ENCODE results near the gene FYB1.

Gene FYB1

GRCh38 chr5:39115644-39116343 is 103.6 kb downstream of the FYB1 start:
- no peak for DNase-seq

GRCh38 chr5:39114155-39114554 is 105.2 kb downstream of the FYB1 start:
- no peak for DNase-seq

DNA sequence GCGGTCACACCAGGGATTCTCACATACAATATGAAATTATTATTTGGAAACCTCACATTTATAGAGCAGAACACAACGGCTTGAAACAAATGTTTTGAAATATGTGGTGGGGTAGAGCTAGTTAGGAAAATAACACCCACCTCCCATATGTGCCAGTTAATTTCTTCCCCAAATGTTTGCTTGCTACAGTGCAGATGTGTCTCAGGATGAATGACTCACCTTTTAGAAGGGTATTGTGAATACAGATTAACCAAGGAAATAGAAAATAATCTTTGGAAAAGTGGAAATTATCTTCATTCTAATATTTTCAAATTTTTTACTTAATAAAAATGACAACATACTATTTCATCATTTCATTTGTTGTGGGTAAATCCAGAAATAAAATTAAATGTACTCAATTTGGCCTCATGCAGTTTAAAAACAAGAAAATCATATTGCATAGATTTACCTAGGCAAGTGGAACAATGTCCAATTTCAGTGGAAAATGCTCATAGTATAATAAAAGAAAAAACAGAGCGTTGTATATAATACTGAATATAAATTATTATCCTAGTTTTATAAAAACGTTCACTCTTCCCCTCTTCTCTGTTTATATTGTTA is 105.9 kb downstream of the FYB1 start:
- no peak for DNase-seq

DNA sequence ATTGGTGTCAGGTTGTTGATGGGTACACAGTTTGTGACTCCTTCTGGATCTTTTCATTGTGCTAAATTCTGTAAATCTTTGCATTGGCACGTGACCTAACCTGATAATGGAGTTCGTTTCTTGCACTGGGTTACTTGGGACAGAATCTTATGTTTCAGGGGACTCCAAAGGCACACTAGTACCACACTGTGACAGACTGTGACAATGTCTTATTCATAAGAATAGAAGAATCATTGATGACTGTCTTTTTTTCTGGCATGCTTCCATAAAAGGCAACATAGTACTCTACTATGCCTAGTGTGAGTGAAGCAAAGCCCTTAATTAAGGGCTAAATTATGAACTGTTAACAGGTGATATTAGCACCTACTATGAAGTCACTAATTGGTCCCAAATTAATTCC is 109.8 kb downstream of the FYB1 start:
- DNase-seq, result no peak

- DNase-seq, result no peak
Measured at GRCh38 chr5:39108987-39109386, 110.4 kb downstream of the FYB1 start.

- DNase-seq, result no peak
Measured at GRCh38 chr5:39107350-39107749, 112.0 kb downstream of the FYB1 start.

GRCh38 chr5:39106322-39106721 is 113.0 kb downstream of the FYB1 start:
- DNase-seq, result no peak

DNA sequence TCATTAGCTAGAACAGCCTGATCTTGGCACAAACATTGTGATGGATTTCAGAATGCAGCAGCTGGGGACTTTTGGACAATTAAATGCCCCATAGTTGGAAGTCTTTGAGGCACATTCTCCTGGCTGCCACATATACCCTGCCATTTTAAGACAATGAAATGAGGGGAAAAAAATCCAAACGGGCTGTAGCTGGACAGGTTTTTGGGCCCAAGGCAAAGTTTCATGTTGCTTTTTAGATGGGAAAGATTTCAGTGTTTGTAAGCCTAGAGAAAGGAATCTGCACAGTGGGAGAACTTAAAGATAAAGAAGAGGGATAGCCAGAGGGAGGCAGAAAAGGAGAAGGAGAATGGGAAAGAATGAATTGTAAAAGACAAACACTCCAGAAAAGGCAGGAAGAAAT is 115.1 kb downstream of the FYB1 start:
- no peak for DNase-seq

DNA sequence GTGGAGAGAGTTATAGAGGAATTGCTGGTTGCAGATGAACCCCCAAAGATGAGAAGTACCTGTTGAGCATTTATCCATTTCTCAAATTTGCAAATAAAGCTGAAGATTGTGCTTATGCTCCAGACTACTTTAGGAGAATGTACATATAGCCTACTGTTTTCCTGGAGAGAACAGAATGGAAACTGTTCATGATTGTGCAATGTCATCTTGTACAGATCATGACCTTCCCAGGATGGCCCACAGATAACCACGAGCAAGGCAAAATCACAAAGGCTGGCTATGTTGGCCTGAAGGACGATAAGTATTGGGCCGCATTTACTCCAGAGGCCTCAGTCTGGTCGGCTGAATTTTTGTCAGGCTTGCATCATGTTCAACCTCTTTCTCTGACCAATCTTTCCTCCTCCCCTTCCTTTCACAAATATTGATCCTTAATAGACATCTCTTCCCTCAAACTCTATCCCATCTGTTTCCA is 116.6 kb downstream of the FYB1 start:
- DNase-seq, result no peak

DNA sequence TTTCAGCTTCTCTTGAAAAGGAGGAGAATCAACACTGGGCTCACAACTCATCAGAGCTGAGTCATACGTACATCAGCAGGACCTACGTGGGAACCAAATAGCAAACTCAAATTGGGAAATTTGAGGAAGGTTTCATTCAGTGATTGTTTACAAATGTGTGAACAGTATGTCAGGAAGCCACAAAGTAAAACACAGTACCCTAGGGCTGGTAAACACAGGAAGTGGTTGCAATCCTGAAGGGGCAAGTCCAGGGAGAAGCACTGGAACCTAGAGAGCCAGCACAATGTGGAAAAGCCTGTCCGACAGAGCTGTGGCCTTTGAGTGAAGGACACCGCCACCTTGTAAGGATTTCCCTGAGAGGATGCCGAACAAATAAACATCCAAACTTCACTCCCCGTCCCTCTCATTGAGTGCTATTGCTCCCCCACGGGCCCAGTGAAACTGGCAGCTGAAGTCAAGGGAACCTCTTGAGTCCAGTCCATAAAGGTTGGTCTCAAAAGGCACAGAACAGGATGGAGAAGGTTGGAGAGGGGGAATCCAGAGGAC is 118.4 kb downstream of the FYB1 start:
- DNase-seq, result peak; percentile 30

- no peak for DNase-seq
Measured at GRCh38 chr5:39100301-39100850, 119.0 kb downstream of the FYB1 start.

GRCh38 chr5:39099831-39100230 is 119.5 kb downstream of the FYB1 start:
- no peak for DNase-seq

DNA sequence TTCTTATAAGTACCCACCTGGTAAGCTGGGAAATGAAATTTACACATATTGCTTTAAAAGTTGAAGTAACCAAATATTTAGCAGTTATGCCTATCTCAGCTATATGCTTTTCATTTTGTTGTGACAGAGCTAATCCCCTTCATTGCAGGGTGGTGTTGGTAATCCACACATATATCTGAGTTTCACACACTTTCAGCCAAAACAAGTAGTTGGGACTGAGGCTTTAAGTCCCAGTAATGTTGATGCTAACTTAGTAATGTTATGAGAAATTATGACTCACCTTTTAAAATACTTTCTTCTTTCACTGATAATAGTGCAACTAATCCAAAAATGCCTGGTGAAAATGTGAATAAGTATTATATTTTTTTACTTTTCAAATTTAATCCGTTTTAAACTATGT is 126.0 kb downstream of the FYB1 start:
- DNase-seq, result no peak

DNA sequence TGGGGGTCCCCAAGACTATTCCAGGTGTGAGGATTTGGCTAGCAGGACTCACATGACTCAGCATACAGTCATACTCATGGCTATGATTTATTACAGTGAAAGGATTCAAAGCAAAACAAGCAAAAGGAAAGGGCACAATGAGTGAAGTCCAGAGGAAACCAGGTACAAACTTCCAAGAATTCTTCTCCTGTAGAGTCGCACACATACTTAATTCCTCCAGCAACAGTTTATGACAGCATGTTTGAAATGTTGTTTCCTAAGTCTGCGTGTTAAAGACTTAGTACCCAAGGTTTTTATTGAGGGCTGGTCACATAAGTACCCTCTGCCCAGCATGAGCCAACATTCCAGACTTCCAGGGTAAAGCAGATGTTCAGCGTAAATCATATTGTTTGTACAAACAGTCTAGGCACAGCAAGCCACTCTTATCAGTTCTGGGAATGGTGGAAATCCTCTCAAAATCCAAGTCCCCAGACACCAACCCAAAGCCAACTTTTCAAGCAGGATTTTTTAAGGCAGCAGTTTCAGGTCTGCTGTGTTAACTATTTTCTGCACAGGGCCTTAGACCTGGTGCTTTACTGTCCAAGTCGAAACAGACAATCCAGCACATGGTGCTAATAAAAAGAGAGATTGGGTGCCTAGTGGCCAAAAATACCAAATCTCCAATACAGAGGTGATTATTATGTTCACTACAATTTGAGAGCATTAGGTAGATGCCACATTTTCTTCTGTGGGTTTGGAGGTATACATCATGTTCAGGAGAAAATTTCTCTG is 126.6 kb downstream of the FYB1 start:
- peak; percentile 7 for DNase-seq

DNA sequence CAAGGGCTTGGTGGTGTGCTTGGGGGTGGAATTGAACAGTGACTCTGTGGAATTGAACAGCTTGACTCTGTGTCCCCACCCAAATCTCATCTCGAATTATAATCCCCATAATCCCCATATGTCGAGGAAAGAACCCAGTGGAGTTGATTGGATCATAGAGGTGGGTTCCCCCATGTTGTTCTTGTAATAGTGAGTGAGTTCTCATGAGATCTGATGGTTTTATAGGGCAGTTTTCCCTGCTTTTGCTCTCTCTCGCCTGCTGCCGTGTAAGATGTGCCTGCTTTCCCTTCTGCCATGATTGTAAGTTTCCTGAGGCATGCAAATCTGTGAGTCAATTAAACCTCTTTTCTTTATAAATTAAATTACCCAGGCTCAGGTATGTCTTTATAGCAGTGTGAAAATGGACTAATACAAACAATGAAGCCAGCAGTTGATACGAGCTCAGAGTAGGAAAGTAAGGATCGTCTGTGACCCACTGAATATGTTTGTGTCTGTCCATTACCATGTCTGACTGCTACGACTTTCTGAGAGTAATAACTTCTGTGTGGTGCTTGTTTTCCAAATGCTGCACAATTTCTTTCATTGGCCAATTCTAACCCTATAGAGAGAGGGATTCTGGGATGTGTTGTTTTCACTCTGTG is 127.3 kb downstream of the FYB1 start:
- DNase-seq, result no peak

DNA sequence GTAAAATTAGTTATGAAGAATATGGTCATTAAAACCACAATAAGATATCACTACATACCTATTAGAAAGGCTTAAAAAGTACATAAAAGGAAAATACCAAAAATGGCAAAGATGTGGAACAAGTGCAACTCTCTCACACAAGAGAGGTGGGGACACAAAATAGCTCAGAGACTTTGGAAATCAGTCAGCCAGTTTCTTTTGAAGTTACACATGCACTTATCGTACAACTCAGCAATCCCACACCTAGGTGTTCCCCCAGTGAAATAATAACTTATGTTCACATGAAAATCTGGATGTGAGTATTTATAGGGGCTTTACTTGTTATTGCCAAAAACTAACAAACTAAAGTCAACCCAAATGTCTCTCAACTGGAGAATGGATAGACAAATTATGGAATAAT is 135.4 kb downstream of the FYB1 start:
- no peak for DNase-seq

- no peak for DNase-seq
Measured at GRCh38 chr5:39082995-39083394, 136.4 kb downstream of the FYB1 start.

DNA sequence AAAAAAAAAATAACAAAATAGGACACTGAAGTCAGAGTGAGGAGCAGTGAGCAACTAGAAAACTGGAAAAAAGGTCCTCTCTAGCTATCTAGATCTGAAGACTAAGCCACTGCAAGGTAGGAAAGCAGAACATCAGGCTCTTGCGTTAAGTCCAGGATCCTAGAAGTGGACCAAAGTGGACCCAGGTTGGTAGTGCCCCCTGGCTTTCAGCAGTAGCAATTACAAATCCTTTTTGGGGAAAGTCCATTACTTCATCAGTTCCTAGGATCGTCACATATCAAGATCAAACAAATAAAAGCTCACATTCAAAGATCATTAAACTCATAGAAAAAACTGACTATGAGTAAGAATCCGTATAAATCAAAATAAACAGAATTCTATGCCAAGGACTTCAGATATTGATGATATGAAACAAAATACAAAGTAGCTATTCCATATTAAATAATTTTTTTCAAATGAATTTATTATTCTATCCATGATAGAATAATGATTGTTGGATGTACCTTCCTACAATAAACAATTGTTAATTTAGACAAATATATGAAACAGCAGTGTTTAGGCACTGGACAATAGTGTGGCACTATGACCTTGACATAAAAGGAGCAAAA is 138.7 kb downstream of the FYB1 start:
- DNase-seq, result peak; percentile 17

- DNase-seq, result no peak
Measured at GRCh38 chr5:39080168-39080567, 139.2 kb downstream of the FYB1 start.

DNA sequence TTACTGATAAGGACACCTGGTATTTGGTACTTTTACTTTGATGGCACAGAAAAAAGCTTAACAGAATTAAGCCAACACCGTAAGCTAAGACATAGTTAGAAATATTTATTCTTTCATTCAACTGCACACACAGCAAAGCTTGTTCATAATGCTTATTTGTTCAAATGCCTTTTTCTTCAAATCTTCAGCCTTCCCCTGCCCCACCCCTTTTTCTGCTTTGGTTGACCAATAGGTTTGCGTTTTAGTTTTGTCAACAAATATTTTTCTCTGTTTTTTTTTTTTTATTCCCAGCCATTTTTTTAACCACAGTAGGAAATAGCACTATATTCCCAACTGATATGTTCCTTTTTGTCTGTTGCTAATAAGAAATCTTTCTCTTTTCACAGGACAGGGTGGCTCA is 140.2 kb downstream of the FYB1 start:
- DNase-seq, result no peak

GRCh38 chr5:39076757-39077728 is 142.3 kb downstream of the FYB1 start:
- DNase-seq, result no peak

Measured in NCI-H510A (cell line).